Testis (tissue), 3 donors: ENCODE data around the gene ADAM23. TPM values are rescaled to one million over a fixed set of nuclear protein-coding genes. Genes with fewer than 3 reads are reported as not detected.

Experiments
- DNase-seq: peaks from one replicate; pipeline ENCODE4 v3.0.0-alpha.2; 2019
- H3K27ac ChIP-seq, 2 donors: fragments of 200-600 bp; sonication (generic); one replicate each; pipeline ENCODE4 v1.5.1; 2019
- H3K27me3 ChIP-seq: fragments of 200-600 bp; sonication (generic); one replicate; pipeline ENCODE4 v1.5.1; 2019
- H3K36me3 ChIP-seq: fragments of 200-600 bp; sonication (generic); one replicate; pipeline ENCODE4 v1.5.1; 2017; ENCODE audit warnings: low read depth; ENCODE audit errors: missing control alignments
- H3K4me1 ChIP-seq: fragments of 200-600 bp; sonication (generic); one replicate; pipeline ENCODE4 v1.5.1; 2019
- H3K4me3 ChIP-seq, 2 donors: fragments of 200-600 bp; sonication (generic); one replicate each; pipeline ENCODE4 v1.5.1; 2017 to 2019
- H3K9me3 ChIP-seq: fragments of 200-600 bp; sonication (generic); one replicate; pipeline ENCODE4 v1.5.1; 2017
- CTCF ChIP-seq, 3 experiments: fragments of 450-650 bp in 2 of 3; fragments of 200-600 bp in 1 of 3; sonication (generic) in 1 of 3; IDR thresholded peaks; one replicate each; pipeline ENCODE4 v1.5.1; 2016 to 2019; ENCODE audit warnings: antibody characterized with exemption in 3 of 3, mild to moderate bottlenecking in 2 of 3, moderate library complexity in 1 of 3
- POLR2A ChIP-seq: fragments of 450-650 bp; IDR thresholded peaks from one replicate; pipeline ENCODE4 v1.6.1; 2017; ENCODE audit warnings: antibody characterized with exemption, mild to moderate bottlenecking, moderate library complexity
- WGBS, 2 donors: methylation state at CpG; one replicate each; pipeline ENCODE4 v1.1.5; 2018; 5-methylcytosine and 5-hydroxymethylcytosine counted together
- intact Hi-C: fragments of 100-400 bp; cut with DNase I; formaldehyde crosslinking; loops from one replicate; pipeline ENCODE4 v1.15.1; 2023; ENCODE audit warnings: low total_unique reads
- polyA plus RNA-seq: library from polyadenylated mRNA; stranded (reverse); fragments of 350-450 nt; fragmentation: Illumina TruSeq; extraction: RNeasy Lipid Tissue Mini Kit (QIAGEN cat#74804); gene quantifications from one replicate; pipeline ENCODE4 v1.2.3, GENCODE V29; 2014; ENCODE audit warnings: low read depth, low replicate concordance; ENCODE audit not compliant: insufficient read depth
- total RNA-seq, 2 donors: library from RNA; depleted of rRNA; stranded (reverse); fragments of >200 nt; gene quantifications; one replicate each; pipeline ENCODE4 v1.2.3, GENCODE V29; 2016

Gene ADAM23
- total and polyA plus RNA-seq, 3 donors from 2014 or later = 14.5 to 24.2 (median 19.5) TPM

- Histone ChIP-seq H3K36me3 (no peaks in the 10 kb centered on the region), H3K27ac (no peak overlapping the region), H3K27me3 (no peaks in the 10 kb centered on the region), H3K9me3 (no peaks in the 10 kb centered on the region), H3K4me3 (no peak overlapping the region), H3K4me1 (no peaks in the 10 kb centered on the region)
- no peak for DNase-seq
- intact Hi-C loops = no loop called here
- no peak for TF ChIP-seq POLR2A
- no peak for TF ChIP-seq CTCF (IDR thresholded peaks at IDR 0.05)
- 88 to 89% methylated on average over 3 of the region's 3 CpGs for WGBS, 2 donors
Observed at GRCh38 chr2:206665251-206665650, 221.9 kb downstream of the ADAM23 start.

Other genes with a start within 250 kb of the ADAM23 start
- 10 to 100 TPM; 17.7 to 18.1 TPM for gene ZDBF2, start 168.9 kb upstream of the ADAM23 start, total RNA-seq
- 6.5 TPM for gene ZDBF2, start 168.9 kb upstream of the ADAM23 start, polyA plus RNA-seq
- not detected for gene FAM237A, start 199.0 kb downstream of the ADAM23 start, total RNA-seq
- gene FAM237A, start 199.0 kb downstream of the ADAM23 start, polyA plus RNA-seq = 3.7 TPM